Keratinocyte (primary cell): ENCODE results near the gene TNP2. TPM values are rescaled to one million over a fixed set of nuclear protein-coding genes. Genes with fewer than 3 reads are reported as not detected.

Source experiments
- DNase-seq: peaks from one replicate; pipeline ENCODE4 v3.0.0-alpha.2; 2011; ENCODE audit warnings: low read depth, missing footprints, low spot score
- FAIRE-seq: peaks from 2 replicates; lab custom pipeline; 2011; peaks lifted over from hg19 to GRCh38; lab: Jason Lieb, UNC
- H2AFZ ChIP-seq: 2 replicates; pipeline ENCODE4 v1.6.0; 2012; ENCODE audit warnings: low read length, control low read depth, inconsistent platforms; ENCODE audit not compliant: control insufficient read depth
- H3K27ac ChIP-seq: 2 replicates; pipeline ENCODE4 v1.5.1; 2011; ENCODE audit warnings: low read length; ENCODE audit not compliant: control insufficient read depth, insufficient read depth
- H3K27me3 ChIP-seq: 3 replicates; pipeline ENCODE4 v1.6.0; 2011; ENCODE audit warnings: low read length; ENCODE audit not compliant: control insufficient read depth, insufficient read depth; ENCODE audit errors: extremely low read depth
- H3K36me3 ChIP-seq, 2 experiments: 2 replicates in 1 of 2; 3 replicates in 1 of 2; pipeline ENCODE4 v1.5.1; 2011; ENCODE audit warnings: low read length in 2 of 2, mild to moderate bottlenecking in 1 of 2; ENCODE audit not compliant: control insufficient read depth in 2 of 2, insufficient read depth in 2 of 2; ENCODE audit errors: extremely low read depth in 1 of 2
- H3K4me1 ChIP-seq: 3 replicates; pipeline ENCODE4 v1.5.1; 2011; ENCODE audit warnings: low read length; ENCODE audit not compliant: control insufficient read depth, insufficient read depth; ENCODE audit errors: extremely low read depth
- H3K4me2 ChIP-seq: 3 replicates; pipeline ENCODE4 v1.6.0; 2011; ENCODE audit warnings: low read depth, low read length; ENCODE audit not compliant: control insufficient read depth, insufficient read depth; ENCODE audit errors: extremely low read depth
- H3K4me3 ChIP-seq, 3 experiments: fragments of 200-600 bp in 1 of 3; sonication (generic) in 1 of 3; 2 replicates in 2 of 3; 3 replicates in 1 of 3; pipeline ENCODE4 v1.5.1; 2011 to 2016; ENCODE audit warnings: low read length in 3 of 3, mild to moderate bottlenecking in 3 of 3, control low read depth in 2 of 3, inconsistent platforms in 1 of 3, low read depth in 1 of 3, mixed read lengths in 1 of 3, mixed run types in 1 of 3, moderate library complexity in 1 of 3; ENCODE audit not compliant: control insufficient read depth in 2 of 3, insufficient read depth in 2 of 3; ENCODE audit errors: extremely low read depth in 1 of 3
- H3K79me2 ChIP-seq: 2 replicates; pipeline ENCODE4 v1.6.0; 2012; ENCODE audit warnings: low read length; ENCODE audit not compliant: control insufficient read depth, insufficient read depth
- H3K9ac ChIP-seq: 3 replicates; pipeline ENCODE4 v1.6.0; 2011; ENCODE audit warnings: low read length; ENCODE audit not compliant: control insufficient read depth, insufficient read depth; ENCODE audit errors: extremely low read depth
- H3K9me1 ChIP-seq: 3 replicates; pipeline ENCODE4 v1.6.0; 2011; ENCODE audit warnings: low read length; ENCODE audit not compliant: control insufficient read depth, insufficient read depth; ENCODE audit errors: extremely low read depth
- H3K9me3 ChIP-seq: 2 replicates; pipeline ENCODE4 v1.5.1; 2012; ENCODE audit warnings: low read depth, low read length; ENCODE audit not compliant: control insufficient read depth
- H4K20me1 ChIP-seq: 3 replicates; pipeline ENCODE4 v1.6.0; 2011; ENCODE audit warnings: low read length; ENCODE audit not compliant: control insufficient read depth, insufficient read depth; ENCODE audit errors: extremely low read depth
- EZH2 ChIP-seq: IDR thresholded peaks from one replicate; pipeline ENCODE4 v1.6.1; 2012; ENCODE audit warnings: inconsistent platforms, mild to moderate bottlenecking, low read length, moderate library complexity
- dilution Hi-C: fragments of 300-500 bp; cut with MboI; formaldehyde crosslinking; loops from one replicate; pipeline ENCODE4 v1.7.0; 2020; ENCODE audit warnings: low sequenced_read_pairs; ENCODE audit not compliant: extremely low pct_ligation_motif_present
- polyA plus RNA-seq, 5 experiments: library from polyadenylated mRNA; depleted of rRNA in 3 of 5; stranded (reverse) in 3 of 5; stranded (forward) in 1 of 5; unstranded in 1 of 5; fragments of >200 nt; gene quantifications; 1 replicate in 1 of 5; 2 replicates in 3 of 5; 3 replicates in 1 of 5; pipeline versions ENCODE4 v1.2.1 to v1.2.3, GENCODE V29; 2011 to 2012; ENCODE audit warnings: missing spikeins in 2 of 5, low read depth in 1 of 5, low replicate concordance in 1 of 5
- TF ChIP-seq, protein P1 (sequence below), 3 experiments: IDR thresholded peaks in 1 of 3; conservative IDR thresholded peaks in 1 of 3; optimal IDR thresholded peaks in 1 of 3; 2 replicates in 2 of 3; 3 replicates in 1 of 3; pipeline versions ENCODE3 to v1.5.1; 2011; ENCODE audit warnings: low read length in 3 of 3, mild to moderate bottlenecking in 3 of 3, moderate library complexity in 2 of 3, control low read depth in 1 of 3, inconsistent platforms in 1 of 3; ENCODE audit not compliant: insufficient read depth in 2 of 3; ENCODE audit errors: extremely low read depth in 1 of 3

TNP2 gene
- polyA plus RNA-seq, 1 donor (not counting 4 experiments of a cell fraction or from before 2014, with no cell fraction given), result not detected

DNA sequence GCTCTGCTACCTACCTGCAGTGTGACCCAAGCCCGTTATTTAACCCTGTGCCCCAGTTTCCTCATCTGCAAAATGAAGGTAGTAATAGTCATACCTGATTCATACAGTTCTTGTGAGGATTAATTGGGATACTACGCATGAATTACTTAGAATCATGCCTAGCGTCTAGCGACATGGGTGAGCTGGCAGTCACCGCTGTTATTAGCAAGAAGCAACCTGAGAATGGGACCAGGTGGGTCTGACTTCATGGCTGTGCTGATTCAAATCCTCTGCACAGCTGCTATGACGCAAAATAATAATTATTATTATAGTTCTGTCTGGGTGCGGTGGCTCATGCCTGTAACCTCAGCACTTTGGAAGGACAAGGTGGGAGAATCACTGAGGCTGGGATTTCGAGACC is 21.0 kb downstream of the TNP2 start:
- Histone ChIP-seq H3K27ac (no peak overlapping the region), H3K4me3 (no peak overlapping the region), H3K27me3 (no peaks in the 10 kb centered on the region), H3K9ac (no peak overlapping the region), H3K9me1 (no peaks in the 10 kb centered on the region), H3K79me2 (no peaks in the 10 kb centered on the region), H2AFZ (no peak overlapping the region), H3K4me2 (no peak overlapping the region), H4K20me1 (no peaks in the 10 kb centered on the region), H3K9me3 (no peaks in the 10 kb centered on the region), H3K4me1 (no peaks in the 10 kb centered on the region), H3K36me3 (no peaks in the 10 kb centered on the region)
- dilution Hi-C loops, result no loop called here
- DNase-seq, result peak; percentile 17
- FAIRE-seq, result no peak
- TF ChIP-seq, protein P1, sequence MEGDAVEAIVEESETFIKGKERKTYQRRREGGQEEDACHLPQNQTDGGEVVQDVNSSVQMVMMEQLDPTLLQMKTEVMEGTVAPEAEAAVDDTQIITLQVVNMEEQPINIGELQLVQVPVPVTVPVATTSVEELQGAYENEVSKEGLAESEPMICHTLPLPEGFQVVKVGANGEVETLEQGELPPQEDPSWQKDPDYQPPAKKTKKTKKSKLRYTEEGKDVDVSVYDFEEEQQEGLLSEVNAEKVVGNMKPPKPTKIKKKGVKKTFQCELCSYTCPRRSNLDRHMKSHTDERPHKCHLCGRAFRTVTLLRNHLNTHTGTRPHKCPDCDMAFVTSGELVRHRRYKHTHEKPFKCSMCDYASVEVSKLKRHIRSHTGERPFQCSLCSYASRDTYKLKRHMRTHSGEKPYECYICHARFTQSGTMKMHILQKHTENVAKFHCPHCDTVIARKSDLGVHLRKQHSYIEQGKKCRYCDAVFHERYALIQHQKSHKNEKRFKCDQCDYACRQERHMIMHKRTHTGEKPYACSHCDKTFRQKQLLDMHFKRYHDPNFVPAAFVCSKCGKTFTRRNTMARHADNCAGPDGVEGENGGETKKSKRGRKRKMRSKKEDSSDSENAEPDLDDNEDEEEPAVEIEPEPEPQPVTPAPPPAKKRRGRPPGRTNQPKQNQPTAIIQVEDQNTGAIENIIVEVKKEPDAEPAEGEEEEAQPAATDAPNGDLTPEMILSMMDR (optimal IDR thresholded peaks at IDR 0.05 in 1 of 3, IDR thresholded peaks at IDR 0.05 in 1 of 3, conservative IDR thresholded peaks at IDR 0.05 in 1 of 3; ENCODE audit: extremely low read depth in 1 of 3, insufficient read depth in 2 of 3, low read length in 3 of 3), result no peak
- no peak for TF ChIP-seq EZH2

DNA sequence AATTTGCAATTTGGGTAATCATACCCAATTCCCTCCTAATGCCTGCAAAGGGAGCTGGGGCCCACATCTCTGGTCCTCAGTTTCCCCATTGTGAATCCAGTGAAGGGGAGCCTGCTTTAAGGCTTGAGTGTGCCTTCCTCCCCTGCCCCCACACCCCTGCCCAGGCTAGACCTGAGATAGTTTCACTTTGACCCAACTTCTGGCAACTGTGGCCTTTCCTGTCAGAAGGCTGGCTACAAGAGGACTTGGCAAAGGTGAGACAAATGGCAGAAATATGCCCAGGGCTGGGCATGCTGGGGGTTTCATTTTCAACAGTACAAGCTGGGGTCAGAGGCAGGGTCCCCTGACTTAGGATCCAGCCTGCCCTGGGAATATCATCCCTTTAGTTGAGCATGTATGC is 23.1 kb downstream of the TNP2 start:
- FAIRE-seq, result no peak
- no peak for TF ChIP-seq EZH2
- TF ChIP-seq, protein P1 (optimal IDR thresholded peaks at IDR 0.05 in 1 of 3, IDR thresholded peaks at IDR 0.05 in 1 of 3, conservative IDR thresholded peaks at IDR 0.05 in 1 of 3; ENCODE audit: extremely low read depth in 1 of 3, insufficient read depth in 2 of 3, low read length in 3 of 3), result no peak
- dilution Hi-C loops, result no loop called here

More for the DNA sequence above, 23.1 kb downstream of the TNP2 start:
- H4K20me1 ChIP-seq, result no peaks in the 10 kb centered on the region
- DNase-seq, result no peak
- H3K36me3 ChIP-seq, result no peaks in the 10 kb centered on the region
- H3K27ac ChIP-seq, result no peak overlapping the region
- no peak overlapping the region for H3K4me2 ChIP-seq
- H3K9ac ChIP-seq, result no peak overlapping the region
- H3K27me3 ChIP-seq, result no peaks in the 10 kb centered on the region
- H2AFZ ChIP-seq, result no peak overlapping the region
- H3K4me1 ChIP-seq, result no peaks in the 10 kb centered on the region
- H3K9me3 ChIP-seq, result no peaks in the 10 kb centered on the region
- H3K79me2 ChIP-seq, result no peaks in the 10 kb centered on the region
- H3K9me1 ChIP-seq, result no peaks in the 10 kb centered on the region
- H3K4me3 ChIP-seq, result no peak overlapping the region
